ENCODE results near the gene ZNF311. TPM values are rescaled to one million over a fixed set of nuclear protein-coding genes. Genes with fewer than 3 reads are reported as not detected.

ZNF311 gene
- total and polyA plus RNA-seq, 9 of the 15 experiments (the other 6 are each of a cell fraction or from before 2014, with no cell fraction given) = 5.1 to 10.0 (median 7.5) TPM

DNA sequence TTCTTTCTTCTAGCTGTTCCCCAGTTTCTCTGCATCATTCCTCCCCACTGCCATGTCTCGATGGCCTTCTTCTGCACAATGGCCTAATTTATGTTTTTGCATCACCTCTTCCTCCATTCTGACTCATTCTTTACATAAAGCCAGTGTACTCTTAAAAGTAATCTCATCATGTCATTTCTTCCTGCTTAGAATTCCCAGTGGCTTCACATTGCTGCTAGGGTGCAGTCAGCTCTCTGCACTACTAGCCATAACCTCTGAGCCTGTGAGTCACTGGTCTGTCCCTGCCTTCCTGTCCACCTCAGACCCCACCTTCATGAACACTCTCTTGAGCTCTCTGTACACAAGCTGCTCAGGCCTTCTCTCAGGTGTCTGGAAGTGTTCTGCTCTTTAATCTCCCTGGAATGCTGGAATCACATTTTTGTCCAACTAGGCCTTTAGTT is 57.3 kb downstream of the ZNF311 start (continued):
- TF ChIP-seq, protein P1, sequence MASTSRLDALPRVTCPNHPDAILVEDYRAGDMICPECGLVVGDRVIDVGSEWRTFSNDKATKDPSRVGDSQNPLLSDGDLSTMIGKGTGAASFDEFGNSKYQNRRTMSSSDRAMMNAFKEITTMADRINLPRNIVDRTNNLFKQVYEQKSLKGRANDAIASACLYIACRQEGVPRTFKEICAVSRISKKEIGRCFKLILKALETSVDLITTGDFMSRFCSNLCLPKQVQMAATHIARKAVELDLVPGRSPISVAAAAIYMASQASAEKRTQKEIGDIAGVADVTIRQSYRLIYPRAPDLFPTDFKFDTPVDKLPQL (IDR thresholded peaks at IDR 0.05; ENCODE audit: extremely low read depth, insufficient read length) = no peak
- TF ChIP-seq GABPB1 (CRISPR knock-in tag; IDR thresholded peaks at IDR 0.05) (no peak), L3MBTL2 (IDR thresholded peaks at IDR 0.05) (0 out of 2 replicates have a peak, but pooled peaks have one; percentile 16), POLR3A (IDR thresholded peaks at IDR 0.05; ENCODE audit: borderline replicate concordance, extremely low read depth, insufficient read depth, insufficient read length) (no peak)
- TF ChIP-seq, protein P2, sequence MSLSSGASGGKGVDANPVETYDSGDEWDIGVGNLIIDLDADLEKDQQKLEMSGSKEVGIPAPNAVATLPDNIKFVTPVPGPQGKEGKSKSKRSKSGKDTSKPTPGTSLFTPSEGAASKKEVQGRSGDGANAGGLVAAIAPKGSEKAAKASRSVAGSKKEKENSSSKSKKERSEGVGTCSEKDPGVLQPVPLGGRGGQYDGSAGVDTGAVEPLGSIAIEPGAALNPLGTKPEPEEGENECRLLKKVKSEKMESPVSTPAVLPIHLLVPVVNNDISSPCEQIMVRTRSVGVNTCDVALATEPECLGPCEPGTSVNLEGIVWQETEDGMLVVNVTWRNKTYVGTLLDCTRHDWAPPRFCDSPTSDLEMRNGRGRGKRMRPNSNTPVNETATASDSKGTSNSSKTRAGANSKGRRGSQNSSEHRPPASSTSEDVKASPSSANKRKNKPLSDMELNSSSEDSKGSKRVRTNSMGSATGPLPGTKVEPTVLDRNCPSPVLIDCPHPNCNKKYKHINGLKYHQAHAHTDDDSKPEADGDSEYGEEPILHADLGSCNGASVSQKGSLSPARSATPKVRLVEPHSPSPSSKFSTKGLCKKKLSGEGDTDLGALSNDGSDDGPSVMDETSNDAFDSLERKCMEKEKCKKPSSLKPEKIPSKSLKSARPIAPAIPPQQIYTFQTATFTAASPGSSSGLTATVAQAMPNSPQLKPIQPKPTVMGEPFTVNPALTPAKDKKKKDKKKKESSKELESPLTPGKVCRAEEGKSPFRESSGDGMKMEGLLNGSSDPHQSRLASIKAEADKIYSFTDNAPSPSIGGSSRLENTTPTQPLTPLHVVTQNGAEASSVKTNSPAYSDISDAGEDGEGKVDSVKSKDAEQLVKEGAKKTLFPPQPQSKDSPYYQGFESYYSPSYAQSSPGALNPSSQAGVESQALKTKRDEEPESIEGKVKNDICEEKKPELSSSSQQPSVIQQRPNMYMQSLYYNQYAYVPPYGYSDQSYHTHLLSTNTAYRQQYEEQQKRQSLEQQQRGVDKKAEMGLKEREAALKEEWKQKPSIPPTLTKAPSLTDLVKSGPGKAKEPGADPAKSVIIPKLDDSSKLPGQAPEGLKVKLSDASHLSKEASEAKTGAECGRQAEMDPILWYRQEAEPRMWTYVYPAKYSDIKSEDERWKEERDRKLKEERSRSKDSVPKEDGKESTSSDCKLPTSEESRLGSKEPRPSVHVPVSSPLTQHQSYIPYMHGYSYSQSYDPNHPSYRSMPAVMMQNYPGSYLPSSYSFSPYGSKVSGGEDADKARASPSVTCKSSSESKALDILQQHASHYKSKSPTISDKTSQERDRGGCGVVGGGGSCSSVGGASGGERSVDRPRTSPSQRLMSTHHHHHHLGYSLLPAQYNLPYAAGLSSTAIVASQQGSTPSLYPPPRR (CRISPR knock-in tag; IDR thresholded peaks at IDR 0.05; ENCODE audit: borderline replicate concordance) = no peak
- TF ChIP-seq, protein P3, sequence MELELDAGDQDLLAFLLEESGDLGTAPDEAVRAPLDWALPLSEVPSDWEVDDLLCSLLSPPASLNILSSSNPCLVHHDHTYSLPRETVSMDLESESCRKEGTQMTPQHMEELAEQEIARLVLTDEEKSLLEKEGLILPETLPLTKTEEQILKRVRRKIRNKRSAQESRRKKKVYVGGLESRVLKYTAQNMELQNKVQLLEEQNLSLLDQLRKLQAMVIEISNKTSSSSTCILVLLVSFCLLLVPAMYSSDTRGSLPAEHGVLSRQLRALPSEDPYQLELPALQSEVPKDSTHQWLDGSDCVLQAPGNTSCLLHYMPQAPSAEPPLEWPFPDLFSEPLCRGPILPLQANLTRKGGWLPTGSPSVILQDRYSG (tag; conservative IDR thresholded peaks at IDR 0.05; ENCODE audit: low read depth) = no peak
